CD4-positive, CD25-positive, alpha-beta regulatory T cell (primary cell): Measurements from ENCODE around the gene ASB6. TPM values are rescaled to one million over a fixed set of nuclear protein-coding genes. Genes with fewer than 3 reads are reported as not detected.
"Not testable (repeated sequence)": the region's sequence is repeated elsewhere in the genome, so short reads cannot be mapped to it uniquely, and the experiment has no call there.

Source experiments
- ATAC-seq, 2 donors: fragments of 150-1000 bp; cut with Tn5 transposase; one replicate each; pipeline ENCODE4 v1.10.0; 2021; ENCODE audit warnings: low read depth in 2 of 2, moderate number of reproducible peaks in 2 of 2, moderate library complexity in 1 of 2
- DNase-seq, 3 donors: peaks; one replicate each; pipeline versions ENCODE4 v3.0.0 to v3.0.0-alpha.2; 2012 to 2022; ENCODE audit warnings: mixed read lengths in 1 of 3
- H3K27ac ChIP-seq: one replicate; pipeline ENCODE4 v1.7.0; 2013; ENCODE audit warnings: mild to moderate bottlenecking, low read length; ENCODE audit not compliant: insufficient read depth, poor library complexity, severe bottlenecking
- H3K27me3 ChIP-seq: one replicate; pipeline ENCODE4 v1.7.0; 2013; ENCODE audit warnings: low read length; ENCODE audit not compliant: control insufficient read depth, insufficient read depth
- H3K36me3 ChIP-seq: one replicate; pipeline ENCODE4 v1.7.0; 2013; ENCODE audit warnings: mild to moderate bottlenecking, low read length, moderate library complexity; ENCODE audit not compliant: control insufficient read depth, insufficient read depth
- H3K4me1 ChIP-seq: 2 replicates; pipeline ENCODE4 v1.7.0; 2013; ENCODE audit warnings: mild to moderate bottlenecking, low read length; ENCODE audit not compliant: insufficient read depth, control insufficient read depth, poor library complexity, severe bottlenecking
- H3K4me3 ChIP-seq: one replicate; pipeline ENCODE4 v1.7.0; 2013; ENCODE audit warnings: low read depth, mild to moderate bottlenecking, low read length, moderate library complexity
- H3K9me3 ChIP-seq, 2 experiments: 1 replicate in 1 of 2; 2 replicates in 1 of 2; pipeline ENCODE4 v1.7.0; 2013; ENCODE audit warnings: low read length in 2 of 2, mild to moderate bottlenecking in 1 of 2, moderate library complexity in 1 of 2; ENCODE audit not compliant: control insufficient read depth in 2 of 2
- H3K27ac Mint-ChIP-seq, 3 donors: one replicate each; pipeline ENCODE4 v1.8.0; 2020 to 2022; ENCODE audit warnings: mild to moderate bottlenecking in 3 of 3, mixed read lengths in 3 of 3, moderate library complexity in 2 of 3
- H3K27me3 Mint-ChIP-seq: one replicate; pipeline ENCODE4 v1.8.0; 2022; ENCODE audit warnings: mild to moderate bottlenecking, mixed read lengths
- H3K36me3 Mint-ChIP-seq: one replicate; pipeline ENCODE4 v1.8.0; 2020; ENCODE audit warnings: mixed read lengths
- H3K4me1 Mint-ChIP-seq, 4 donors: one replicate each; pipeline ENCODE4 v1.8.0; 2020 to 2022; ENCODE audit warnings: mixed read lengths in 4 of 4, mild to moderate bottlenecking in 1 of 4
- H3K4me3 Mint-ChIP-seq, 4 donors: one replicate each; pipeline ENCODE4 v1.8.0; 2020 to 2022; ENCODE audit warnings: mild to moderate bottlenecking in 4 of 4, mixed read lengths in 4 of 4, moderate library complexity in 3 of 4
- H3K9me3 Mint-ChIP-seq, 7 donors: one replicate each; pipeline ENCODE4 v1.8.0; 2020 to 2022; ENCODE audit warnings: mixed read lengths in 7 of 7, mild to moderate bottlenecking in 3 of 7, moderate library complexity in 2 of 7
- polyA plus RNA-seq, 4 donors: library from polyadenylated mRNA; unstranded; fragments of 300-500 nt; fragmentation: Illumina TruSeq; gene quantifications; one replicate each; pipeline ENCODE4 v1.2.3, GENCODE V29; 2021
- total RNA-seq: library from RNA; stranded (reverse); gene quantifications from one replicate; pipeline ENCODE4 v1.2.3, GENCODE V29; 2022

ASB6 gene
- total and polyA plus RNA-seq, 5 donors from 2014 or later: 21.7 to 27.8 (median 24.0) TPM

DNA sequence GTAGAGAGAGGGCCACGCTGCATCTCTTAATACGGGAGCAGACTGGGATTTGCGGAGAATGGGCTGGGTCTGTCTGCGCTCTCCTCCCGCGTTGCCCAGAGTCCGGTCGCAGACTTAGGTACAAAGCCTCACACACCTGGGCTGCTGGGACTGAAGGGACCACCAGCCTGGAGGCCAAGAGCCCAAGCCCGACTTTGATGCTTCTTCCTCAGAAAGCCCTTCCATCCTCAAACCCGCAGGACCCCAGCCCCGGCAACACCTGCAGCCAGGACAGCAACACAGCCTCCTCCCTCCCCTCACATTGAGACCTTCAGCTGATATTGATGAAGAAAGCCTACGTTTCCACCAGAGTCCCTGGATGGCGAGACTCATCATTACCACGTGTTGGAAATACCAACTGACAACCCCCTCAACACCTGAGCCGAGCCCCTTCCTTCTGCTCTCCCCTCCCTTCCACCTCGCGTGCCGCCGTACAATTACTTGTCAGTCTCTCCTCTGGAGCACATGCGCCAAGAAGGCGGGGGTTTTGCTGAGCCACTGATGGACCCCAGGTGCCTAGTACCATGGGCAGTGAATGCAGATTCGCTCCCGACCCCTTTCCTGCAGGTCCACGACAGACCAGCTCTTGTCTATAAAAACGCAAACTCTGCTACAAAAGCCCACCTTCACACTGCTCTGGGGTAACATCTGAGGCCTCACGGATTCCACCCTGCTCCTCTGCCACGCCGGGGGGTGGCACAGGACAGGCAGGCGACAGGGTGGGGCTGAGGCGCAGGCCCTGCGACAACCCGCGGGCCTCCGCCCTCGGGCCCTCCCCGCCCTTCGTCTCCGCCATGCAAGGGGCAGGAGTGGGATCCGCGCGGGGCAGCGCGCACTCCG, 841 bp downstream of the ASB6 start:
- peak in 1 of 2 donors; percentile 29 for ATAC-seq
- Mint-ChIP-seq H3K27me3 (no peaks in the 10 kb centered on the region), H3K4me1 (peaks cover 0 to 28% (median 9%) of the 10 kb centered on the region in 4 donors), H3K36me3 (peaks cover 8% of the 10 kb centered on the region), H3K9me3 (no peaks in the 10 kb centered on the region), H3K4me3 (peak overlapping the region; percentile 82 to 89 (median 83)), H3K27ac (peak overlapping the region; percentile 60 to 86 (median 83))
- H3K27ac ChIP-seq: peak overlapping the region; percentile 78
- H3K9me3 ChIP-seq: no peaks in the 10 kb centered on the region
- H3K4me3 ChIP-seq: peak overlapping the region; percentile 76
- DNase-seq: no peak
- H3K36me3 ChIP-seq: peaks cover 31% of the 10 kb centered on the region
- H3K4me1 ChIP-seq: peaks cover 26% of the 10 kb centered on the region
- H3K27me3 ChIP-seq: no peaks in the 10 kb centered on the region

DNA sequence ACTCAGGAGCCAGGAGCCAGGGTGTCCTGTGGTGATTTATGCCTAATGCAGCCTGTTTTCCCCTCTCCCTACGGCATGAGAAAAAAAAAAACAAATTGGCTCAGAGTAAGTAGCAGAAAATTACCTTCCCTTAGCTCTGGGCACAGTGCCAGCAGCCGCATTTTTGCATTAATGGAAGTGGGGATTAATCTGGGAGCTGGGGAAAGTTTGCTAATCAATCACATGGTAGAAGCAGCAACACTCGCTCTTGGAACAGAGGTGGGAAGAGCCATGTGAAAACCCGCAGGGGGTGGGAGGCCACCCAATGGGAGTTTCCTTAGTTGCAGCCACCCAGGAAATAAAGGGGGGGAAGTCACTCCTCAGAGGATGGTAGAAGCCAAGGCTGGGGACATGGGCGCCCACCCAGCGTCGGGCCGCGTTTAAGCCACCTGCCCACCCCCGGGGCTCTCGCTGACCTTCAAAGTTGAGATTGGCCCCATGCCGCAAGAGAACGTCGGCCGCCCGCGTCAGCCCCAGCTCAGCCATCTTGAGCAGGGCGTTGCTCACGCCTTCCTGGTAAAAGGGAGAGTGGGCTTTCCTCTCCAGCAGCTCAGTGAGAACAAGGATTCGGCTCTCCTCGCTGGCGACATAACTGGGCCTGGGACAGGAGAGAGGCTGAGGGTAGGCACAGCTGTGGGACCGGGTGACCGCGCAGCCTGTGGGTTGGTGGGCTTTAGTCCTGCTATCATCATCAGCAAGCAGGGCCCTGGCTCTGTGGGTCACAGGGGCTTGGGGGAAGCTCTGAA, 1.7 kb downstream of the ASB6 start:
- Histone ChIP-seq H3K9me3 (no peaks in the 10 kb centered on the region), H3K27ac (peak overlapping the region; percentile 8), H3K4me1 (peaks cover 26% of the 10 kb centered on the region), H3K36me3 (peaks cover 37% of the 10 kb centered on the region), H3K27me3 (no peaks in the 10 kb centered on the region), H3K4me3 (peak overlapping the region; percentile 76)
- no peak for DNase-seq
- no peaks in the 10 kb centered on the region for H3K9me3 Mint-ChIP-seq
- H3K27ac Mint-ChIP-seq: peak overlapping the region; percentile 38 to 86 (median 83)
- peaks cover 8% of the 10 kb centered on the region for H3K36me3 Mint-ChIP-seq
- H3K4me1 Mint-ChIP-seq: peaks cover 0 to 28% (median 9%) of the 10 kb centered on the region in 4 donors
- no peaks in the 10 kb centered on the region for H3K27me3 Mint-ChIP-seq
- H3K4me3 Mint-ChIP-seq: peak overlapping the region; percentile 82 to 89 (median 83)
- ATAC-seq: no peak

- peak overlapping the region in 1 of 3 donors; percentile 38 for H3K27ac Mint-ChIP-seq
- no peak for ATAC-seq
- no peaks in the 10 kb centered on the region for H3K27me3 Mint-ChIP-seq
- H3K4me3 ChIP-seq: no peak overlapping the region
- peaks cover 0 to 28% (median 9%) of the 10 kb centered on the region in 4 donors for H3K4me1 Mint-ChIP-seq
- H3K27ac ChIP-seq: no peak overlapping the region
- H3K4me3 Mint-ChIP-seq: peak overlapping the region; percentile 73 to 89 (median 83)
- peaks cover 42% of the 10 kb centered on the region for H3K36me3 ChIP-seq
- H3K36me3 Mint-ChIP-seq: peaks cover 8% of the 10 kb centered on the region
- H3K9me3 Mint-ChIP-seq: no peaks in the 10 kb centered on the region
- H3K4me1 ChIP-seq: peaks cover 26% of the 10 kb centered on the region
- DNase-seq: no peak
- no peaks in the 10 kb centered on the region for H3K9me3 ChIP-seq
- H3K27me3 ChIP-seq: no peaks in the 10 kb centered on the region
Measured at GRCh38 chr9:129639756-129640085, 2.2 kb downstream of the ASB6 start.

DNA sequence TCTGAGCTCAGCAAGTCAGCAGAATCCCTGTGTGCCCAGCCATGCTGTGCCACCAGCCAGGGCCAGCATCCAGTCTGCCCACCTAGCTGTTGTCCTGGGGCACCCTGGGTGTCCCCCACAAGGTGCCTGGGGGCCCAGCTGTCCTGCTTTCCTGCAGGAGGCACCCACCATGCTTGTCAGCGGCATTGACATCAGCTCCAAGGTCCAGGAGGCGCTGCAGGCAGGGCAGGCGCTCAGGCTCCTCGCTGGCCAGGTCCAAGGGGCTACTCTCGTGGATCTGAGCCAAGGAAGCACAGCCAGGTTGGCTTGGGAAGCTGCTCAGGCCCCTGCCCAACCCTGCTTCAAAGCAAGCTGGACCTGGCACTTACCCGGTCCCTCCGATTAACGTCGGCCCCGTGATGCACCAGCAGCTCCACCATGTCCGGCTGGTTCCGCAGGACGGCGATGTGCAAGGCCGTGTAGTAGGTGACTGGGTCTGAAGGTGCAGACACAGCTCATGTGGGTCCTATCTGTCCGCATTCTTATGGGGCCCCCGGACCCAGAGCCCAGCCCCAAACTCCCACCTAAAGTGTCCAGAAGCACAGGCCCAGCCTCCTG, 2.8 kb downstream of the ASB6 start:
- Mint-ChIP-seq H3K9me3 (no peaks in the 10 kb centered on the region), H3K27ac (no peak overlapping the region), H3K4me1 (peaks cover 0 to 28% (median 9%) of the 10 kb centered on the region in 4 donors), H3K27me3 (no peaks in the 10 kb centered on the region), H3K4me3 (peak overlapping the region in 1 of 4 donors; percentile 79), H3K36me3 (peaks cover 8% of the 10 kb centered on the region)
- H3K27me3 ChIP-seq: no peaks in the 10 kb centered on the region
- H3K4me1 ChIP-seq: peaks cover 26% of the 10 kb centered on the region
- H3K9me3 ChIP-seq: no peaks in the 10 kb centered on the region
- ATAC-seq: no peak
- H3K27ac ChIP-seq: no peak overlapping the region
- H3K4me3 ChIP-seq: no peak overlapping the region
- H3K36me3 ChIP-seq: peaks cover 48% of the 10 kb centered on the region
- DNase-seq: no peak

DNA sequence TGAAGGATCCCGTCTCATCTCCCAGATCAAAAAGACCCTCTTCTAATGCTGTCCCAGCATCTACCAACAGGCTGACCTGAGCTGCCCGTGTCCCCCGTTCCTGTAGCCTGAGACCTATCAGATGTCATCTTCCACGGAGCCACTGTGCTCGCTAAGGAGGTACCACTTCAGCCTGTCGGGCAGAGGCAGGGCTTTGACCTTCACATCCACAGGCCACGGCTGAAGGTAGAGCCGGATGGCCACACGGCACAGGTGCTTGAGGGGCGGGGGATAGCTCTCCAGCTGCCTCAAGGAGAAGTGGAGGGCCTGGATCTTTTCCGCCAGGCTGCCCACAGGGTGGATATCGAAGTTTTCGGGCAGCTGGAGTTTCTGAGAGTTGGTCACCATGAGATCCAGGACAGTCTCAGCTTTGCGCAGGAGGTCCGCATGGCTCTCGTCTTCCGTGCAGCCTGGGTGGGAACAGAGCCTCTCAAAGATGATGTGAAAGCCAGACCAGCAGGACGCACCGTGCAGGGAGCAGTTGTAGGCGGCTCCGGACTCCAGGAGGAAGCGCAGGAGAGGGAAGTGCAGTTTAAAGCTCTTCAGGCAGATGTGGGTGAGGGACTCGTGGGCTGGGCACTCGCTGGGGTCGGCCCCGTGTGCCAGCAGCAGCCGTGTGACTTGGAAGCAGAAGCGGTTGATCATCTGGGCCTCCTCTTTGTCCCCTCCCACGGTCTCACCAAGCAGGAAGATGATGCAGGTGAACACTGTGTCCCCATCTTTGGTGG, 4.1 kb downstream of the ASB6 start:
- peaks cover 26% of the 10 kb centered on the region for H3K4me1 ChIP-seq
- H3K27me3 ChIP-seq: no peaks in the 10 kb centered on the region
- peak overlapping the region; percentile 39 to 79 (median 67) for H3K4me3 Mint-ChIP-seq
- no peaks in the 10 kb centered on the region for H3K9me3 ChIP-seq
- no peaks in the 10 kb centered on the region for H3K9me3 Mint-ChIP-seq
- no peak for DNase-seq
- H3K27me3 Mint-ChIP-seq: no peaks in the 10 kb centered on the region
- H3K27ac ChIP-seq: no peak overlapping the region
- peaks cover 59% of the 10 kb centered on the region for H3K36me3 ChIP-seq
- no peak for ATAC-seq
- H3K27ac Mint-ChIP-seq: peak overlapping the region in 1 of 3 donors; percentile 66
- no peak overlapping the region for H3K4me3 ChIP-seq
- peaks cover 8% of the 10 kb centered on the region for H3K36me3 Mint-ChIP-seq
- H3K4me1 Mint-ChIP-seq: peaks cover 0 to 28% (median 9%) of the 10 kb centered on the region in 4 donors

DNA sequence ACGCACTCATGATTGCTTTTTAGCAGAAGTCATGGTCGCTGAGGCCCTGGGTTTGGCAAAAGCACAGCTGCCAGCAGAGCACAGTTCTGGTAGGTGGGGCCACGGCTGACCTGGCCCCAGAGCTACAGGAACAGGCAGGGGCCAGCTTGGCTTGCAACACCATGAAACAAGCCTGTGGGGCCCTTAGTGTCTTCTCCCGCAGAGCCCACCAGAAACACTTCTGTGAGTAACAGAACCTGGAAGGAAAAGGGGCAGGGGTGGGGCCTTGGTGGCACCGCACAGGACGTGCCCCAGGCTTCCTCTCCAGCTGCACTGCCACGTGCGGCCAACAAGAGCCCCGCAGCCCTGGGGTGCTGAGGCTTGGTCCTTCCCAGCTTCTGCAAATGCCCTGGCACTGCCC, 4.8 kb downstream of the ASB6 start:
- DNase-seq: no peak
- Mint-ChIP-seq H3K27ac (no peak overlapping the region), H3K4me1 (peaks cover 0 to 27% (median 5%) of the 10 kb centered on the region in 4 donors), H3K36me3 (peaks cover 12% of the 10 kb centered on the region), H3K4me3 (no peak overlapping the region), H3K9me3 (no peaks in the 10 kb centered on the region), H3K27me3 (no peaks in the 10 kb centered on the region)
- H3K27ac ChIP-seq: no peak overlapping the region
- peaks cover 21% of the 10 kb centered on the region for H3K4me1 ChIP-seq
- H3K36me3 ChIP-seq: peaks cover 62% of the 10 kb centered on the region
- H3K4me3 ChIP-seq: no peak overlapping the region
- H3K9me3 ChIP-seq: no peaks in the 10 kb centered on the region
- no peak for ATAC-seq
- no peaks in the 10 kb centered on the region for H3K27me3 ChIP-seq

DNA sequence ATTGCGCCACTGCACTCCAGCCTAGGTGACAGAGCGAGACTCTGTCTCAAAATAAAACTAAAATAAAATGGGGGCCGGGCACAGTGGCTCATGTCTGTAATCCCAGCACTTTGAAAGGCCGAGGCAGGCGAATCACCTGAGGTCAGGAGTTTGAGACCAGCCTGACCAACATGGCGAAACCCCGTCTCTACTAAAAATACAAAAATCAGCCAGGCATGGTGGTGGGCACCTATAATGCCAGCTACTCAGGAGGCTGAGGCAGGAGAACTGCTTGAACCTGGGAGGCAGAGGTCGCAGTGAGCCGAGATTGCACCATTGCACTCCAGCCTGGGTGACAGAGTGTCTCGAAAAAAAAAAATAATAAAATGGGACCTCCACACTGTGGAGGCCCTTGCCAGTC, 5.6 kb downstream of the ASB6 start:
- Histone ChIP-seq H3K36me3 (peaks cover 65% of the 10 kb centered on the region), H3K4me1 (peaks cover 22% of the 10 kb centered on the region)
- H3K36me3 Mint-ChIP-seq: peaks cover 12% of the 10 kb centered on the region
- peaks cover 0 to 33% (median 10%) of the 10 kb centered on the region in 4 donors for H3K4me1 Mint-ChIP-seq
- H3K27ac Mint-ChIP-seq, H3K9me3 ChIP-seq, H3K27me3 Mint-ChIP-seq, H3K4me3 Mint-ChIP-seq, H3K27me3 ChIP-seq, H3K9me3 Mint-ChIP-seq, H3K27ac ChIP-seq, ATAC-seq, DNase-seq, H3K4me3 ChIP-seq: not testable (repeated sequence)
